Gastrocnemius medialis (tissue), 4 donors: Measurements from ENCODE around the gene LMNTD2.

ENCODE experiments used
- POLR2A ChIP-seq, 2 donors: fragments of 450-650 bp; IDR thresholded peaks; one replicate each; pipeline ENCODE4 v1.6.1; 2017; ENCODE audit warnings: antibody characterized with exemption in 2 of 2, mild to moderate bottlenecking in 2 of 2, moderate library complexity in 2 of 2
- TF ChIP-seq, protein P1 (sequence below), 5 experiments: fragments of 450-650 bp in 3 of 5; fragments of 200-600 bp in 2 of 5; sonication (generic) in 2 of 5; IDR thresholded peaks in 4 of 5; conservative IDR thresholded peaks in 1 of 5; 1 replicate in 4 of 5; 2 replicates in 1 of 5; pipeline ENCODE4 v1.5.1; 2016 to 2019; ENCODE audit warnings: antibody characterized with exemption in 5 of 5, mild to moderate bottlenecking in 3 of 5, moderate library complexity in 3 of 5

- TF ChIP-seq, protein P1, sequence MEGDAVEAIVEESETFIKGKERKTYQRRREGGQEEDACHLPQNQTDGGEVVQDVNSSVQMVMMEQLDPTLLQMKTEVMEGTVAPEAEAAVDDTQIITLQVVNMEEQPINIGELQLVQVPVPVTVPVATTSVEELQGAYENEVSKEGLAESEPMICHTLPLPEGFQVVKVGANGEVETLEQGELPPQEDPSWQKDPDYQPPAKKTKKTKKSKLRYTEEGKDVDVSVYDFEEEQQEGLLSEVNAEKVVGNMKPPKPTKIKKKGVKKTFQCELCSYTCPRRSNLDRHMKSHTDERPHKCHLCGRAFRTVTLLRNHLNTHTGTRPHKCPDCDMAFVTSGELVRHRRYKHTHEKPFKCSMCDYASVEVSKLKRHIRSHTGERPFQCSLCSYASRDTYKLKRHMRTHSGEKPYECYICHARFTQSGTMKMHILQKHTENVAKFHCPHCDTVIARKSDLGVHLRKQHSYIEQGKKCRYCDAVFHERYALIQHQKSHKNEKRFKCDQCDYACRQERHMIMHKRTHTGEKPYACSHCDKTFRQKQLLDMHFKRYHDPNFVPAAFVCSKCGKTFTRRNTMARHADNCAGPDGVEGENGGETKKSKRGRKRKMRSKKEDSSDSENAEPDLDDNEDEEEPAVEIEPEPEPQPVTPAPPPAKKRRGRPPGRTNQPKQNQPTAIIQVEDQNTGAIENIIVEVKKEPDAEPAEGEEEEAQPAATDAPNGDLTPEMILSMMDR (IDR thresholded peaks at IDR 0.05 in 4 of 5, conservative IDR thresholded peaks at IDR 0.05 in 1 of 5), result no peak
- no peak for TF ChIP-seq POLR2A (IDR thresholded peaks at IDR 0.05)
Observed at GRCh38 chr11:533586-534395, 26.7 kb downstream of the LMNTD2 start.
